Kidney (tissue), 14 donors: ENCODE results near the gene C1orf174. TPM values are rescaled to one million over a fixed set of nuclear protein-coding genes. Genes with fewer than 3 reads are reported as not detected.

Source experiments
- DNase-seq, 5 donors: peaks; one replicate each; pipeline ENCODE4 v3.0.0-alpha.2; 2013 to 2020
- FAIRE-seq: peaks from 2 replicates; lab custom pipeline; 2012; peaks lifted over from hg19 to GRCh38; lab: Jason Lieb, UNC
- H3K27ac ChIP-seq, 2 donors: one replicate each; pipeline ENCODE4 v1.7.0; 2013; ENCODE audit warnings: low read depth in 2 of 2, low read length in 2 of 2, inconsistent platforms in 1 of 2
- H3K27me3 ChIP-seq: one replicate; pipeline ENCODE4 v1.7.1; 2013; ENCODE audit warnings: low read length, inconsistent platforms; ENCODE audit not compliant: control insufficient read depth, insufficient read depth
- H3K36me3 ChIP-seq, 3 donors: one replicate each; pipeline versions ENCODE4 v1.7.0 to v1.7.1; 2013; ENCODE audit warnings: low read length in 3 of 3, control low read depth in 1 of 3, inconsistent platforms in 1 of 3; ENCODE audit not compliant: insufficient read depth in 3 of 3, control insufficient read depth in 2 of 3
- H3K4me1 ChIP-seq, 3 donors: one replicate each; pipeline versions ENCODE4 v1.7.0 to v1.7.1; 2013; ENCODE audit warnings: low read length in 3 of 3, inconsistent platforms in 1 of 3, low read depth in 1 of 3; ENCODE audit not compliant: control insufficient read depth in 2 of 3, insufficient read depth in 2 of 3
- H3K4me3 ChIP-seq, 3 donors: one replicate each; pipeline versions ENCODE4 v1.7.0 to v1.8.1; 2013; ENCODE audit warnings: low read length in 3 of 3, control low read depth in 1 of 3, inconsistent platforms in 1 of 3
- H3K9ac ChIP-seq, 3 donors: one replicate each; pipeline versions ENCODE4 v1.7.0 to v1.7.1; 2013; ENCODE audit warnings: low read length in 3 of 3, control low read depth in 1 of 3, inconsistent platforms in 1 of 3
- H3K9me3 ChIP-seq, 3 donors: one replicate each; pipeline versions ENCODE4 v1.7.0 to v1.7.1; 2013; ENCODE audit warnings: low read length in 3 of 3, control low read depth in 1 of 3, inconsistent platforms in 1 of 3; ENCODE audit not compliant: control insufficient read depth in 2 of 3, insufficient read depth in 1 of 3
- CTCF ChIP-seq: IDR thresholded peaks from 3 replicates; pipeline ENCODE4 v1.5.1; 2012; ENCODE audit warnings: mild to moderate bottlenecking, moderate library complexity, borderline replicate concordance; ENCODE audit not compliant: insufficient read depth; ENCODE audit errors: extremely low read depth
- intact Hi-C: fragments of 100-400 bp; cut with DNase I; formaldehyde crosslinking; loops from one replicate; pipeline ENCODE4 v1.11.1; 2022
- polyA plus RNA-seq: library from polyadenylated mRNA; stranded (reverse); fragments of 350-450 nt; fragmentation: Illumina TruSeq; extraction: RNeasy Lipid Tissue Mini Kit (QIAGEN cat#74804); gene quantifications from one replicate; pipeline ENCODE4 v1.2.3, GENCODE V29; 2014; ENCODE audit warnings: low read depth, low replicate concordance; ENCODE audit not compliant: insufficient read depth
- total RNA-seq: library from RNA; stranded (reverse); fragmentation: NEBNext Ultra II Directional; extraction: Animal tissue kit (Norgen Biotek cat#: 25700); gene quantifications from one replicate; pipeline ENCODE4 v1.2.1, GENCODE V29; 2021
- donor health status: control.
- donor health status: control.
- donor health status: control.
- donor health status: control.
- donor health status: control.
- donor health status: DM: yes; HTN: yes; CAD: no.
- donor health status: Normal renal cell carcinoma (clear cell type).

The C1orf174 gene
- total and polyA plus RNA-seq, 2 donors from 2014 or later: 15.9 to 16.8 TPM

GRCh38 chr1:3923378-3924185, 23.5 kb upstream of the C1orf174 start:
- Histone ChIP-seq H3K4me1 (no peaks in the 10 kb centered on the region), H3K36me3 (no peaks in the 10 kb centered on the region), H3K27ac (no peak overlapping the region), H3K9ac (no peak overlapping the region), H3K27me3 (no peaks in the 10 kb centered on the region), H3K9me3 (no peaks in the 10 kb centered on the region), H3K4me3 (no peak overlapping the region)
- no peak for TF ChIP-seq CTCF
- intact Hi-C loops: no loop called here
- DNase-seq (peak in 1 of 5 donors; percentile 40), FAIRE-seq (no peak)

GRCh38 chr1:3922851-3923250, 22.8 kb upstream of the C1orf174 start:
- no peaks in the 10 kb centered on the region for H3K4me1 ChIP-seq
- no peaks in the 10 kb centered on the region for H3K36me3 ChIP-seq
- H3K9ac ChIP-seq: no peak overlapping the region
- no peak overlapping the region for H3K4me3 ChIP-seq
- TF ChIP-seq CTCF: no peak
- intact Hi-C loops: no loop called here
- DNase-seq (no peak), FAIRE-seq (no peak)
- H3K27me3 ChIP-seq: no peaks in the 10 kb centered on the region
- H3K9me3 ChIP-seq: no peaks in the 10 kb centered on the region
- H3K27ac ChIP-seq: no peak overlapping the region

GRCh38 chr1:3922201-3922725, 22.2 kb upstream of the C1orf174 start:
- no peaks in the 10 kb centered on the region for H3K4me1 ChIP-seq
- H3K36me3 ChIP-seq: no peaks in the 10 kb centered on the region
- H3K9me3 ChIP-seq: no peaks in the 10 kb centered on the region
- no peak overlapping the region for H3K27ac ChIP-seq
- no peak for TF ChIP-seq CTCF
- no peak for DNase-seq
- no peak overlapping the region for H3K4me3 ChIP-seq
- no peak for FAIRE-seq
- no peak overlapping the region for H3K9ac ChIP-seq
- intact Hi-C loops: no loop called here
- H3K27me3 ChIP-seq: no peaks in the 10 kb centered on the region
